ENCODE results near the gene TBC1D5.

Gene TBC1D5

DNA sequence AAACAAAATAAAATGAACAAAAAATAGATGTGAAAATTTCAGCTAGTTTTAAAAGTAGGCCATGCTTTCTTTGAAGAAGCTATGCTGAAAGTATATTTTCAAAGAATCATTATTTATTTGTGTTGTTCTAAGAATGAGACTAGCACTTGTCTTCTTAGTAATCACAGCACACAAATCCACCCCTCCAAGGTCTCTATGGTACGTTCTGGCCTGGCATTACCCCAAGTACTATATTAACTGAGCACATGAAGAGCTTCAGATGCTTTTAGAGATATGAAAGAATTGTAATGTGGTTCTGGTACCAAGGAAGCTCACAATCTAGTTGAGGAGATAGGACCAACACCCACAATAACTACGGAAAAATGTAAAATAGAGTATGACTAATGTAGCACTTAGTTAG, 441.2 kb downstream of the TBC1D5 start:
- TF ChIP-seq FOXP2 (optimal IDR thresholded peaks at IDR 0.05; ENCODE audit: borderline replicate concordance, extremely low read depth, extremely low read length, insufficient read depth) (no peak), SIN3A (IDR thresholded peaks at IDR 0.05; ENCODE audit: borderline replicate concordance, insufficient read depth, low read length) (no peak), TAF1 (IDR thresholded peaks at IDR 0.05; ENCODE audit: borderline replicate concordance, insufficient read depth, low read length) (no peak)
- TF ChIP-seq, protein P1, sequence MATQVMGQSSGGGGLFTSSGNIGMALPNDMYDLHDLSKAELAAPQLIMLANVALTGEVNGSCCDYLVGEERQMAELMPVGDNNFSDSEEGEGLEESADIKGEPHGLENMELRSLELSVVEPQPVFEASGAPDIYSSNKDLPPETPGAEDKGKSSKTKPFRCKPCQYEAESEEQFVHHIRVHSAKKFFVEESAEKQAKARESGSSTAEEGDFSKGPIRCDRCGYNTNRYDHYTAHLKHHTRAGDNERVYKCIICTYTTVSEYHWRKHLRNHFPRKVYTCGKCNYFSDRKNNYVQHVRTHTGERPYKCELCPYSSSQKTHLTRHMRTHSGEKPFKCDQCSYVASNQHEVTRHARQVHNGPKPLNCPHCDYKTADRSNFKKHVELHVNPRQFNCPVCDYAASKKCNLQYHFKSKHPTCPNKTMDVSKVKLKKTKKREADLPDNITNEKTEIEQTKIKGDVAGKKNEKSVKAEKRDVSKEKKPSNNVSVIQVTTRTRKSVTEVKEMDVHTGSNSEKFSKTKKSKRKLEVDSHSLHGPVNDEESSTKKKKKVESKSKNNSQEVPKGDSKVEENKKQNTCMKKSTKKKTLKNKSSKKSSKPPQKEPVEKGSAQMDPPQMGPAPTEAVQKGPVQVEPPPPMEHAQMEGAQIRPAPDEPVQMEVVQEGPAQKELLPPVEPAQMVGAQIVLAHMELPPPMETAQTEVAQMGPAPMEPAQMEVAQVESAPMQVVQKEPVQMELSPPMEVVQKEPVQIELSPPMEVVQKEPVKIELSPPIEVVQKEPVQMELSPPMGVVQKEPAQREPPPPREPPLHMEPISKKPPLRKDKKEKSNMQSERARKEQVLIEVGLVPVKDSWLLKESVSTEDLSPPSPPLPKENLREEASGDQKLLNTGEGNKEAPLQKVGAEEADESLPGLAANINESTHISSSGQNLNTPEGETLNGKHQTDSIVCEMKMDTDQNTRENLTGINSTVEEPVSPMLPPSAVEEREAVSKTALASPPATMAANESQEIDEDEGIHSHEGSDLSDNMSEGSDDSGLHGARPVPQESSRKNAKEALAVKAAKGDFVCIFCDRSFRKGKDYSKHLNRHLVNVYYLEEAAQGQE (IDR thresholded peaks at IDR 0.05; ENCODE audit: insufficient read depth in 1 of 2, low read depth in 2 of 2, low read length in 2 of 2), result no peak

DNA sequence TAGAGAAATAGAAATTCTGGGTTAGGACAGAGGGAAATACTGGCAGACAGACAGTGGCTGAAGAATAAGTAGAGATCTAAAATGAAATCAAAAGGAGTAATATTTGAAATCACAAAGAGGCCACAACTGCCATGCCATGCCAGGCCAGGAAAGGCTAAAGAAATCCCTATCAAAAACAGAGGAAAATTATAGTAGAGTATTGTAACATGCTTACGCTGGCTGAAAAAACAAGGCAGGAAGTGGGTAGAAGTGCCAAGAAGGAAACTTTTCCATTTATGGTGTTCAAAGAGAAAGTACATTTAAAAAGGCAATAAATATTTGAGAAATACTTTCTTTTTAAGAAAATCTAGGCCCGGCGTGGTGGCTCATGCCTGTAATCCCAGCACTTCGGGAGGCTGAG, 442.0 kb downstream of the TBC1D5 start:
- no peak for TF ChIP-seq TAF1 (IDR thresholded peaks at IDR 0.05; ENCODE audit: borderline replicate concordance, insufficient read depth, low read length)
- TF ChIP-seq, protein P1 (IDR thresholded peaks at IDR 0.05; ENCODE audit: insufficient read depth in 1 of 2, low read depth in 2 of 2, low read length in 2 of 2), result no peak

DNA sequence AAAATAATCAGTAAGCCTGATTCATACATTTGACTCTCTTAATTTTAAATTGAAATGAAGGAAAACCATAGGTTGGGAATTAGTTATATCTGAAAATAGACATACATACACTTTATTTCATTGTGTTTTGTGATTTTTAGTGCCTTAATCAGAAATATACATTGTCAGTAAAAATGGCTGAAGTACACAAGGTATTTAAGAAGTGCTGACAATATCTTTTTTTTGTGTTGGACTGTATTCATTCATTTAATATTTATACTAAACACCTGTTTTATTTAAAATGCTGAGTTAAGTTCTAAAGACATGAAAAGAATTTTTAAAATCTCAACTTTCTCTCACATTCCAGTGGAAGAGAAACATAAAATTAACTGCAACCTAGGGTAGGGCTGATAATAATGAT, 444.4 kb downstream of the TBC1D5 start:
- TF ChIP-seq FOXP2 (optimal IDR thresholded peaks at IDR 0.05; ENCODE audit: borderline replicate concordance, extremely low read depth, extremely low read length, insufficient read depth), result no peak
- TF ChIP-seq SIN3A (IDR thresholded peaks at IDR 0.05; ENCODE audit: borderline replicate concordance, insufficient read depth, low read length), result no peak
- TF ChIP-seq, protein P1 (IDR thresholded peaks at IDR 0.05; ENCODE audit: insufficient read depth in 1 of 2, low read depth in 2 of 2, low read length in 2 of 2), result no peak
- no peak for TF ChIP-seq POLR2AphosphoS5 (IDR thresholded peaks at IDR 0.05; ENCODE audit: low read depth, low read length)
- no peak for TF ChIP-seq TAF1 (IDR thresholded peaks at IDR 0.05; ENCODE audit: borderline replicate concordance, insufficient read depth, low read length)

DNA sequence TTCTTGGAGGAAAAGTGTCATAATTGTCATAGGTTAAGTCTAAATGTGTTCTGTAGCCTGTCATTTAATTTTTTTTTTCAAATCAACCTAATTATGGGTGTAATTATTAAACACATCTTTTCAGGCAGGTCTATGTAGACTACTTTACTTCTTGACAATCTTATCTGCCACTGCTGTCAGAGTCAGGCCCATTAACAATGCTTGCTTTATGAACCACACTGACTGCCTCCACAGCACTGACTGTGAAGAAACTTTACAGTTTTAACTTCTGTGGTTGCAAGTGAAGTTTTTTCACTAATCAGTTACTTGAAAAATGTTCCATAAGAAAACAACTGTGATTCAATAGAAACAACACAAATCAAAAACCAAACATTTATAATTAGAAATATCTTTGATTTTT, 449.9 kb downstream of the TBC1D5 start:
- TF ChIP-seq SIN3A (IDR thresholded peaks at IDR 0.05; ENCODE audit: borderline replicate concordance, insufficient read depth, low read length) (no peak), FOXP2 (optimal IDR thresholded peaks at IDR 0.05; ENCODE audit: borderline replicate concordance, extremely low read depth, extremely low read length, insufficient read depth) (no peak), TAF1 (IDR thresholded peaks at IDR 0.05; ENCODE audit: borderline replicate concordance, insufficient read depth, low read length) (no peak), POLR2AphosphoS5 (IDR thresholded peaks at IDR 0.05; ENCODE audit: low read depth, low read length) (no peak)
- TF ChIP-seq, protein P1 (IDR thresholded peaks at IDR 0.05; ENCODE audit: insufficient read depth in 1 of 2, low read depth in 2 of 2, low read length in 2 of 2), result no peak

DNA sequence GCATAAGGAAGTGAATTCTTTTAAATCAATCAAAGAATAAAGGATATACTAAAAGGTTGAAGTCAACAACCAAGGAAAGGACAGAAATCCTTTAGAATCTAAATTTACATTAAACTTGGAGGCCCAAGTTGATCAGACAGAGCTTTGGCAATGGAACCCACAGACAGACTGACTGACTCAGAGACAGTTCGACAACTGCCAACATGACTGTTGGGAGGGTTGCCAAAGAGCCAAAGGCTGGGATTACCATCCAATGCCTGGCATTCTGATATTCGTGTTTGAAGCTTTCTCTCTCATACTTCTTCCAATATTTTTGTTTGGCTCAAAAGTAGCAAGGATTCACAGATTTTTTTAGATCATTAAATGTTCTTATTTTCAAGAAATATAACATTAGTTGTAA, 451.5 kb downstream of the TBC1D5 start:
- TF ChIP-seq FOXP2 (optimal IDR thresholded peaks at IDR 0.05; ENCODE audit: borderline replicate concordance, extremely low read depth, extremely low read length, insufficient read depth) (no peak), SIN3A (IDR thresholded peaks at IDR 0.05; ENCODE audit: borderline replicate concordance, insufficient read depth, low read length) (no peak), TAF1 (IDR thresholded peaks at IDR 0.05; ENCODE audit: borderline replicate concordance, insufficient read depth, low read length) (no peak), POLR2AphosphoS5 (IDR thresholded peaks at IDR 0.05; ENCODE audit: low read depth, low read length) (no peak)
- TF ChIP-seq, protein P1 (IDR thresholded peaks at IDR 0.05; ENCODE audit: insufficient read depth in 1 of 2, low read depth in 2 of 2, low read length in 2 of 2), result no peak

Measured in PFSK-1 (cell line).